Skin epidermis (tissue), 12 donors: Measurements from ENCODE around the gene ACACA.
"Not testable (repeated sequence)": the region's sequence is repeated elsewhere in the genome, so short reads cannot be mapped to it uniquely, and the experiment has no call there.

Experiments
- H3K27ac ChIP-seq, 21 experiments: fragments of 200-600 bp; sonication (generic) in 11 of 21; one replicate each; pipeline ENCODE4 v1.5.0; 2020; ENCODE audit warnings: mild to moderate bottlenecking in 3 of 21, inconsistent platforms in 2 of 21, moderate library complexity in 2 of 21
- H3K4me3 ChIP-seq, 7 experiments: fragments of 200-600 bp; sonication (generic) in 2 of 7; one replicate each; pipeline ENCODE4 v1.5.0; 2020; ENCODE audit warnings: inconsistent platforms in 2 of 7, mild to moderate bottlenecking in 2 of 7, moderate library complexity in 1 of 7

Gene ACACA

DNA sequence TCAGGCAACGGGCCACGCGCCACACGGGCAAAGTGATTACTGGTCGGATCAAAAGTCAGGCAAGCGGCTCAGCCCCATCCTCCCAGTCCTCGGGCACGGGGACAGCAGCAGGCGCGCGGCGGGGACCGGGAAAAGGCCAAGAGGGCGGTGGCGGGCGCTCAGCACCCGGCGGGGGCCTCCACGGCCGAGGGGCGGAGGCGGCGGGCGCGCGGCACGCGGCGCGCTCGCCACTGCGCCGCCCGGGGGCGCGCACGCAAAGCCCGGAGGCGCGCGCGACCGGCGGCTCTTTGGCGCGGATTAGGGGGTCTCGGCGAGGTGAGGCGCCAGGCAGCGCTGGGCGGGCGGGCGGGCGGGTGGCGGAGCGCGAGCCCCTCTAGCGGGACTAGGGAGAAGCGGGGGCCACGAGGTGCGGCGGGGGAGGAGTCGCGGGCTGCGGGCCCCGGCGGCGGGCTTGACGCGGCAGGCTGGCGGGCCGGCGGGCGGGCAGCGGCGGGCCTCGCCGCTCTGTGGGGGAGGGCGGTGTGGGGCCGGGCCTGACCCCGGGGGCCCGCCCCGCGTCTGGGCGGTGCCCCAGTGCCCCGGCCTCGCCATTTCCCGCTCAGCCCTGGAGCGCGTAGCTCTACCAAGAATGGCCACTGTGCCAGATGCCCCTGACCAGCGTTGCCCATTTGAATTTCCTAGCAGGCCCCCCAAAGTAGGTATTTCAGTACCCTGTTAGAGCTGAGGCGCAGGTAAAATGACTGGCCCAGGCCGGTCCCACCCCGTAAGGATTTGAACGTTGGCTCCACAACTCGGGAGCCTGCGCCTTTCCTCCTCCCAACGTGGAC is at the start of gene ACACA, which contains the start of gene TADA2A:
Gene ACACA (minus strand): TSS at position 202 of the 827 bp plus-strand sequence. CDS start 537 bp downstream, outside the sequence.
Gene TADA2A (plus strand): TSS at position 252 of the 827 bp plus-strand sequence. CDS start 4,480 bp downstream, outside the sequence.
- Histone ChIP-seq H3K27ac (peak within 1 kb of the TSS; percentile 79 to 97 (median 94)), H3K4me3 (peak within 1 kb of the TSS; percentile 59 to 91 (median 78))

- Histone ChIP-seq H3K4me3 (no peak overlapping the region), H3K27ac (peak overlapping the region in 16 of 21 experiments; percentile 5 to 71 (median 44))
Observed at GRCh38 chr17:37450112-37450511, 43.5 kb upstream of the ACACA start.

DNA sequence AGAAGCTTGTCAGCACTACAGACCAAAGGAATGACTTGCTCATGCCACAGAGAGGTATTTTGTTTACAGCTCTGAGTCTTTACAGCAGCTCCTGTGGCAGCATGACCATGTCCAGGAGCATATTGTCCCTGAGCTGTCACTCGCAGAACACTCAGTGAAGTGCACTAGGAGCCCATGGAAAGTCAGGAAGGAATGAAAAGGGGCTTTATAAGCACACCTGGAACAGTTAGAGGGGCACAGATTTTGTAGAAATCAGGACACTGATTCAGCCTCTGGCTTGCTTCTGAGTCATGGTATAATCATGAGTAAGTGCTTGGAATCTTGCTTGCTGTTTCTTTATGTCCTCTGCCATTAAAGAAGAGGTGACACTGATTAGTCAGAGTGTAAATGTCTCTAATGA is 41.0 kb upstream of the ACACA start:
- H3K27ac ChIP-seq = peak overlapping the region in 4 of 21 experiments; percentile 7 to 58 (median 36)
- no peak overlapping the region for H3K4me3 ChIP-seq

DNA sequence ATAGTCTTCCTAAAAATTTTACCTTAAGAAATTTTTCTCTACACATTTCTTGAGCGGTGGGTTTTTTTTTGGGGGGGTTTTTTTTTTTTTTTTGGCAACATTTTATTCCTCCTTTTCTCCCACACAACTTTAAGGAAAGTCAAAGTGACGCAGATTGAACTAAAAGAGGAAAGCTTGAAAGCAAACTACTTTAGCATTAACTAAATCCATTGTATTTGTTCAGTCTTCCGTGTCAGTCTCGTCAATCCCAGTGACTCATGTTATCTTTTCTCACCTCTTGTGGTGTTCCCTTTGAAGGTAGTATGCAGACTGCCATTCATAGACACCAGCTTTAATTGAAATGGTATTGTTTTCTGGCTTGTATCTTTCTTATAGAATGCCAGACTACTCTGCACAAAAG is 39.4 kb upstream of the ACACA start:
- no peak overlapping the region for H3K27ac ChIP-seq
- no peak overlapping the region for H3K4me3 ChIP-seq

- H3K27ac ChIP-seq, H3K4me3 ChIP-seq: not testable (repeated sequence)
Observed at GRCh38 chr17:37441369-37442014, 34.9 kb upstream of the ACACA start.

DNA sequence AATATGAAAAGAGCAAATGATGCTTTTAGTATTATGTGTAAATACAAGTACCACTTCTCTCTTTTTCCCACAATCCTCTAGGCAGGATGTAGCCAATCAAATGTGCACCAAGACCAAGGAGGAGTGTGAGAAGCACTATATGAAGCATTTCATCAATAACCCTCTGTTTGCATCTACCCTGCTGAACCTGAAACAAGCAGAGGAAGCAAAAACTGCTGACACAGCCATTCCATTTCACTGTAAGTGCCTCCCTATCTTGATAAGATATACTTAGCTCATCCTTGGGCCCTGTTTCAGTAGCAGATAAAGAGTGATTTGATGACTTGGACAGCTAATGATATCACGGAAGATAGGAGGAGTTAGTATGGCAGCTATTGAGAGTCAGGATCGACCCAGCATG is 33.8 kb upstream of the ACACA start:
- Histone ChIP-seq H3K27ac (no peak overlapping the region), H3K4me3 (no peak overlapping the region)

DNA sequence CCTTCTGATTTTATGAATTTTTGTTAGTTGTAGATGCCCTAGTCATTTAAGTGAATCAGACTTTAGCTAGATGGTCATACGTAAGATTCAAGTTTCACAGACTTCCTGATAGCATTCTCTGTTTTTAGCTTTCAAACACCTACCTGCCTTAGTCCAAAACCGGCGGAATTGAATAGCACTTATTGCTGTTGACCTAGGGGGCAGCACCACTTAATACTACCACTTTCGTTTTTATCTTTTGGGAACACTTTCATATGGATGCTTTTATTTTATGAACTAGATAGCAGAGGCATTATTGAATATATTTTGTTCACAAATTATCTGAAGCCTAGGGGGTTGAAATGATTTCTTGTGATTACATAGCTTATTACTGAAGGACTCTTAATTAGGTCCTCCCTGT is 31.5 kb upstream of the ACACA start:
- Histone ChIP-seq H3K4me3 (no peak overlapping the region), H3K27ac (no peak overlapping the region)

GRCh38 chr17:37432671-37433070 is 26.0 kb upstream of the ACACA start:
- Histone ChIP-seq H3K4me3 (no peak overlapping the region), H3K27ac (no peak overlapping the region)

- peak overlapping the region in 17 of 21 experiments; percentile 9 to 75 (median 54) for H3K27ac ChIP-seq
Observed at GRCh38 chr17:37430051-37430627, 23.5 kb upstream of the ACACA start.

GRCh38 chr17:37429453-37429852 is 22.8 kb upstream of the ACACA start:
- H3K4me3 ChIP-seq = no peak overlapping the region
- H3K27ac ChIP-seq = peak overlapping the region in 11 of 21 experiments; percentile 3 to 75 (median 55)

More at GRCh38 chr17:37430051-37430627, 23.5 kb upstream of the ACACA start:
- H3K4me3 ChIP-seq = no peak overlapping the region

GRCh38 chr17:37429039-37429438 is 22.4 kb upstream of the ACACA start:
- H3K27ac ChIP-seq = peak overlapping the region in 9 of 21 experiments; percentile 3 to 75 (median 57)
- H3K4me3 ChIP-seq = no peak overlapping the region

DNA sequence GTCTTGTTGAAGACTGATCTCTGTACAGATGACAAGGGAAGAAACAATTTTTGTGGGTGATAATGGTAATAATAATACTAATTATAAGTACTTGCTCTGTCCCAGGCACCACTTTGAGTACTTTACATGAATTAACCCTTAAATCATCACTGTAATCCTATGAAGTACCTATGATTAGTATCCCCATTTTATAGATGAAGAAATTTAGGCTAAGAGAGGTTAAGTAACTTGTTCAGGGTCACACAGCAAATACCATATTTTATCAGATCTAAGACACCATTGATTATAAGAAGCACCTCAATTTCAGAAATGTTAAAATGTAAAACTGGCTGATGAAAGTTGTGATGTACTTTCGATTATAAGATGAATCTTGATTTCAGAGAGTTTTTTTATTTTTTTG is 18.6 kb upstream of the ACACA start:
- no peak overlapping the region for H3K27ac ChIP-seq
- H3K4me3 ChIP-seq = no peak overlapping the region

DNA sequence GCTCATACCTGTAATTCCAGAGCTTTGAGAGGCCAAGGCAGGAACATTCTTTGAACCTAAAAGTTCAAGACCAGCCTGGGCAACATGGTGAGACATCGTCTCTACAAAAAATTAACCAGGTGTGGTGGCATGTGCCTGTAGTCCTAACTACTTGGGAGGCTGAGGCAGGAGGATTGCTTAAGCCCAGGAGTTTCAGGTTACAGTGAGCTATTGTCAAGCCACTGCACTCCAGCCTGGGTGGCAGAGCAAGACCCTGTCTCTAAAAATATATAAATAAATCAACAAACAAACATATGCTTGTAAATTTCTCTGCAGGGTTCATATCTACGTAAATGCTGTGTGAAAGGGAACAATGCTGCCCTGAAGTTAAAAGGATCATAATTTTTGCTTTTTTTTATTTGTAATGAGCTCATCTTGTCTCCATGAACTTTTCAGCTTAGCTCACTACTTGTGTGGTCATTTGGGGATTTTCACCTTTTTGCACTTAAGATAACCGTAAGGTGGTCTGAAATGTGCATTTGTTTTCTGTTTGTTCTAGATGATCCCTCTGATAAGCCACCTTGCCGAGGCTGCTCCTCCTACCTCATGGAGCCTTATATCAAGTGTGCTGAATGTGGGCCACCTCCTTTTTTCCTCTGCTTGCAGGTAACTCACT is 16.5 kb upstream of the ACACA start:
- Histone ChIP-seq H3K4me3 (no peak overlapping the region), H3K27ac (no peak overlapping the region)

- Histone ChIP-seq H3K4me3 (no peak overlapping the region), H3K27ac (no peak overlapping the region)
Observed at GRCh38 chr17:37417852-37418251, 11.2 kb upstream of the ACACA start.

- Histone ChIP-seq H3K27ac (no peak overlapping the region), H3K4me3 (no peak overlapping the region)
Observed at GRCh38 chr17:37413875-37414519, 7.4 kb upstream of the ACACA start.

- H3K27ac ChIP-seq = no peak overlapping the region
Observed at GRCh38 chr17:37410357-37410756, 3.7 kb upstream of the ACACA start.

DNA sequence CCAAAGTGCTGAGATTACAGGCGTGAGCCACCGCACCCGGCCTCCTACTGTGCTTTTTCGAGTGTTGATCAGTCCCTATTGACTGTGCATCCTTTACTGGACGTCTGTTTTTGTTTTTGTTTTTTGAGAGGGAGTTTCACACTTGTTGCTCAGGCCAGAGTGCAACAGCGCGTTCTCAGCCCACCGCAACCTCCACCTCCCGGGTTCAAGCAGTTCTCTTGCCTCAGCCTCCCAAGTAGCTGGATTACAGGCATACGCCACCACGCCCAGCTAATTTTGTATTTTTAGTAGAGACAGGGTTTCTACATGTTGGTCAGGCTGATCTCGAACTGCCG is 1.5 kb upstream of the ACACA start:
- peak overlapping the region in 1 of 7 experiments; percentile 63 for H3K4me3 ChIP-seq
- peak overlapping the region in 12 of 21 experiments; percentile 24 to 97 (median 94) for H3K27ac ChIP-seq

More at GRCh38 chr17:37410357-37410756, 3.7 kb upstream of the ACACA start:
- H3K4me3 ChIP-seq = no peak overlapping the region

DNA sequence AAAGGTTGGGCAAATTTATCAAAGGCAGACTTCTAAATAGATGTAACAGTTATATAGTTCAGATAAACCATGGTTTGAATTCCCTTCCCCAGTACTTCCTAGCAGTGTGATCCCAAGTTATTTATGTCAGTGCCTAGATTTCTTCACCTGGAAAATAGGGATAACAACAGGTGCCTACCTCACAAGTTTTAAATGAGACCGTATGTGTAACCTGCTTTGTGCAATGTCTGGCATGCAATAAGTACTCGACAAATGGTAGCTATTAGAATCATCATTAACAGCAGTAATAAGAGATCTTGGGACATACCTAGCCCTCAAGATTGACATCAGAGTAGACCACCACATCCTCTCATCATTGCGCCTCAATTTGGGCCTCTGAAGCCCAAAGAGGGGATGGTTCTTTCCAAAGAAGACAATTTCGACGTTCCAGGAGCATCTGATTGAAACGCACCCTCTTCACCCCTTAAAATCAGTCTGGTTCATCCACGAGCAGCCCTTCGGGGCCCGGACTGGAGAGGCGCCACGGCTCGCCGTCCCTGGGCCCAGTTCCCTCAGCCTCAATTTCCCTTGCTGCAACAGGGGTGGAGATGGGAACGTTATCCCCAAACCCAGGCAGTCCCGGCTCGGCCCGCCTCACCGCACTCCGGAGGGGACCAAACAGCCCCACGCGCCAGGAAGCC is 541 bp downstream of the ACACA start:
- H3K27ac ChIP-seq = peak overlapping the region; percentile 79 to 97 (median 94)
- H3K4me3 ChIP-seq = peak overlapping the region; percentile 59 to 91 (median 78)

- Histone ChIP-seq H3K27ac (peak overlapping the region in 10 of 21 experiments; percentile 4 to 96 (median 88)), H3K4me3 (peak overlapping the region in 6 of 7 experiments; percentile 59 to 91 (median 74))
Observed at GRCh38 chr17:37405522-37405921, 1.1 kb downstream of the ACACA start.
